SK-N-SH (cell line): Measurements from ENCODE around the gene DOCK4.

Source experiments
- POLR2AphosphoS5 ChIP-seq: IDR thresholded peaks from 2 replicates; pipeline ENCODE4 v1.6.1; 2012; ENCODE audit warnings: low read depth, low read length
- RAD21 ChIP-seq: IDR thresholded peaks from 2 replicates; pipeline ENCODE4 v1.6.1; 2012; ENCODE audit warnings: mild to moderate bottlenecking, low read length
- TAF1 ChIP-seq: IDR thresholded peaks from 2 replicates; pipeline ENCODE4 v1.6.1; 2012; ENCODE audit warnings: low read depth, mild to moderate bottlenecking, low read length, moderate library complexity, borderline replicate concordance
- TF ChIP-seq, protein P1 (sequence below): fragments of 200-600 bp; sonication (generic); IDR thresholded peaks from 2 replicates; pipeline ENCODE4 v1.6.1; 2017; ENCODE audit warnings: antibody characterized with exemption, mild to moderate bottlenecking, moderate library complexity

GRCh38 chr7:112185005-112185834 lies 21.0 kb downstream of the DOCK4 start:
- TF ChIP-seq POLR2AphosphoS5 (no peak), TAF1 (no peak), RAD21 (no peak)
- TF ChIP-seq, protein P1, sequence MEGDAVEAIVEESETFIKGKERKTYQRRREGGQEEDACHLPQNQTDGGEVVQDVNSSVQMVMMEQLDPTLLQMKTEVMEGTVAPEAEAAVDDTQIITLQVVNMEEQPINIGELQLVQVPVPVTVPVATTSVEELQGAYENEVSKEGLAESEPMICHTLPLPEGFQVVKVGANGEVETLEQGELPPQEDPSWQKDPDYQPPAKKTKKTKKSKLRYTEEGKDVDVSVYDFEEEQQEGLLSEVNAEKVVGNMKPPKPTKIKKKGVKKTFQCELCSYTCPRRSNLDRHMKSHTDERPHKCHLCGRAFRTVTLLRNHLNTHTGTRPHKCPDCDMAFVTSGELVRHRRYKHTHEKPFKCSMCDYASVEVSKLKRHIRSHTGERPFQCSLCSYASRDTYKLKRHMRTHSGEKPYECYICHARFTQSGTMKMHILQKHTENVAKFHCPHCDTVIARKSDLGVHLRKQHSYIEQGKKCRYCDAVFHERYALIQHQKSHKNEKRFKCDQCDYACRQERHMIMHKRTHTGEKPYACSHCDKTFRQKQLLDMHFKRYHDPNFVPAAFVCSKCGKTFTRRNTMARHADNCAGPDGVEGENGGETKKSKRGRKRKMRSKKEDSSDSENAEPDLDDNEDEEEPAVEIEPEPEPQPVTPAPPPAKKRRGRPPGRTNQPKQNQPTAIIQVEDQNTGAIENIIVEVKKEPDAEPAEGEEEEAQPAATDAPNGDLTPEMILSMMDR = no peak
